Endodermal cell (in vitro differentiated cells): ENCODE measurements around the gene COL6A3. TPM values are rescaled to one million over a fixed set of nuclear protein-coding genes. Genes with fewer than 3 reads are reported as not detected.

Experiments used
- DNase-seq: peaks from one replicate; pipeline ENCODE4 v3.0.0-alpha.2; 2017
- H3K27ac ChIP-seq: 2 replicates; pipeline ENCODE4 v1.5.1; 2013; ENCODE audit warnings: mild to moderate bottlenecking, low read depth, low read length, moderate library complexity
- H3K27me3 ChIP-seq: 2 replicates; pipeline ENCODE4 v1.6.1; 2013; ENCODE audit warnings: mild to moderate bottlenecking, low read length, moderate library complexity; ENCODE audit not compliant: insufficient read depth, control insufficient read depth, poor library complexity, severe bottlenecking
- H3K36me3 ChIP-seq: 2 replicates; pipeline ENCODE4 v1.7.0; 2013; ENCODE audit warnings: mild to moderate bottlenecking, low read length, moderate library complexity; ENCODE audit not compliant: control insufficient read depth, insufficient read depth
- H3K4me1 ChIP-seq: one replicate; pipeline ENCODE4 v1.7.0; 2013; ENCODE audit warnings: low read length; ENCODE audit not compliant: control insufficient read depth, insufficient read depth
- H3K4me3 ChIP-seq: 2 replicates; pipeline ENCODE4 v1.5.1; 2013; ENCODE audit warnings: mild to moderate bottlenecking, low read length, moderate library complexity
- H3K9ac ChIP-seq: 2 replicates; pipeline ENCODE4 v1.6.1; 2013; ENCODE audit warnings: mild to moderate bottlenecking, low read length, moderate library complexity; ENCODE audit not compliant: poor library complexity, severe bottlenecking; ENCODE audit errors: extremely low read depth
- H3K9me3 ChIP-seq: 2 replicates; pipeline ENCODE4 v1.6.1; 2013; ENCODE audit warnings: mild to moderate bottlenecking, low read length, moderate library complexity; ENCODE audit not compliant: control insufficient read depth
- H3K27ac Mint-ChIP-seq: 2 replicates; pipeline ENCODE4 v1.8.0; 2020; ENCODE audit warnings: mixed read lengths
- H3K27me3 Mint-ChIP-seq: 2 replicates; pipeline ENCODE4 v1.8.0; 2021; ENCODE audit warnings: mild to moderate bottlenecking, mixed read lengths; ENCODE audit not compliant: insufficient read depth
- H3K36me3 Mint-ChIP-seq: 2 replicates; pipeline ENCODE4 v1.8.0; 2020; ENCODE audit warnings: low read depth, mixed read lengths
- H3K4me1 Mint-ChIP-seq: 2 replicates; pipeline ENCODE4 v1.8.0; 2020; ENCODE audit warnings: mixed read lengths
- H3K4me3 Mint-ChIP-seq: 2 replicates; pipeline ENCODE4 v1.8.0; 2020; ENCODE audit warnings: mild to moderate bottlenecking, moderate library complexity, mixed read lengths
- H3K9me3 Mint-ChIP-seq: 2 replicates; pipeline ENCODE4 v1.8.0; 2020; ENCODE audit warnings: mild to moderate bottlenecking, mixed read lengths
- WGBS, 2 experiments: methylation state at CpG; one replicate each; pipeline versions ENCODE4 v1.1.5 to v1.1.7; 2013; ENCODE audit warnings: missing lambda C conversion rate in 2 of 2, mixed read lengths in 1 of 2; ENCODE audit not compliant: insufficient coverage in 1 of 2, insufficient read length in 1 of 2; 5-methylcytosine and 5-hydroxymethylcytosine counted together
- total RNA-seq, 2 donors: library from RNA; stranded (reverse); fragmentation: NEBNext Ultra II Directional in 1 of 2; extraction: Animal tissue kit (Norgen Biotek cat#: 25700) in 1 of 2; gene quantifications; 2 replicates in 1 of 2; 3 replicates in 1 of 2; pipeline ENCODE4 v1.2.1, GENCODE V29; 2021
- TF ChIP-seq, protein P1 (sequence below): fragments of 200-600 bp; sonication (generic); conservative IDR thresholded peaks from 2 replicates; pipeline ENCODE4 v1.5.0; 2021; ENCODE audit warnings: antibody characterized with exemption, mild to moderate bottlenecking

COL6A3 gene
- total RNA-seq, 2 donors from 2014 or later, result 0.40 to 1.2 TPM

DNA sequence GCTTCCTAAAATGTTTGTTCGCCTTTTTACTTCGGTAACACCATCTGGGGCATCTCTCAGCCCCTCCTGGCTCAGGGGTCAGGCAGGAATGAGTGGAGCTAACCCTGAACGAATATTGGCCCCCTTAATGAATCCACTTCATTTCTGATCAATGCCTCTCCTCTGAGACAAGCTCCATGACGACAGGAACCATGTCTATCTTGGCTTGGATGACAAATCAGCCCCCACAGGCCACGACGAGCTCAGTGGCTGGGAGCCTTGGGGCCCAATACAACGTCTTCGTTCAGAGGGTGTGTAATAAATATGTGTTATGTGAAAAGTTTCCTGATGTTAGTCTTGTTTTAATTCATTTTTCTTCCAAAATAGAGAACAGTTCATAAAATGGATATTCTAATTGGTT, 133.0 kb downstream of the COL6A3 start:
- Mint-ChIP-seq H3K4me3 (no peak overlapping the region), H3K9me3 (peaks cover 4% of the 10 kb centered on the region), H3K4me1 (peaks cover 8% of the 10 kb centered on the region), H3K36me3 (no peaks in the 10 kb centered on the region), H3K27ac (no peak overlapping the region), H3K27me3 (peaks cover 3% of the 10 kb centered on the region)
- no peak for DNase-seq
- H3K27ac ChIP-seq, result no peak overlapping the region
- H3K9me3 ChIP-seq, result no peaks in the 10 kb centered on the region
- no peak overlapping the region for H3K9ac ChIP-seq
- no peaks in the 10 kb centered on the region for H3K27me3 ChIP-seq
- no peaks in the 10 kb centered on the region for H3K36me3 ChIP-seq
- TF ChIP-seq, protein P1, sequence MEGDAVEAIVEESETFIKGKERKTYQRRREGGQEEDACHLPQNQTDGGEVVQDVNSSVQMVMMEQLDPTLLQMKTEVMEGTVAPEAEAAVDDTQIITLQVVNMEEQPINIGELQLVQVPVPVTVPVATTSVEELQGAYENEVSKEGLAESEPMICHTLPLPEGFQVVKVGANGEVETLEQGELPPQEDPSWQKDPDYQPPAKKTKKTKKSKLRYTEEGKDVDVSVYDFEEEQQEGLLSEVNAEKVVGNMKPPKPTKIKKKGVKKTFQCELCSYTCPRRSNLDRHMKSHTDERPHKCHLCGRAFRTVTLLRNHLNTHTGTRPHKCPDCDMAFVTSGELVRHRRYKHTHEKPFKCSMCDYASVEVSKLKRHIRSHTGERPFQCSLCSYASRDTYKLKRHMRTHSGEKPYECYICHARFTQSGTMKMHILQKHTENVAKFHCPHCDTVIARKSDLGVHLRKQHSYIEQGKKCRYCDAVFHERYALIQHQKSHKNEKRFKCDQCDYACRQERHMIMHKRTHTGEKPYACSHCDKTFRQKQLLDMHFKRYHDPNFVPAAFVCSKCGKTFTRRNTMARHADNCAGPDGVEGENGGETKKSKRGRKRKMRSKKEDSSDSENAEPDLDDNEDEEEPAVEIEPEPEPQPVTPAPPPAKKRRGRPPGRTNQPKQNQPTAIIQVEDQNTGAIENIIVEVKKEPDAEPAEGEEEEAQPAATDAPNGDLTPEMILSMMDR, result no peak
- 86 to 91% methylated on average over 4 to 8 of the region's 8 CpGs for WGBS, 2 experiments
- no peak overlapping the region for H3K4me3 ChIP-seq
- no peaks in the 10 kb centered on the region for H3K4me1 ChIP-seq

DNA sequence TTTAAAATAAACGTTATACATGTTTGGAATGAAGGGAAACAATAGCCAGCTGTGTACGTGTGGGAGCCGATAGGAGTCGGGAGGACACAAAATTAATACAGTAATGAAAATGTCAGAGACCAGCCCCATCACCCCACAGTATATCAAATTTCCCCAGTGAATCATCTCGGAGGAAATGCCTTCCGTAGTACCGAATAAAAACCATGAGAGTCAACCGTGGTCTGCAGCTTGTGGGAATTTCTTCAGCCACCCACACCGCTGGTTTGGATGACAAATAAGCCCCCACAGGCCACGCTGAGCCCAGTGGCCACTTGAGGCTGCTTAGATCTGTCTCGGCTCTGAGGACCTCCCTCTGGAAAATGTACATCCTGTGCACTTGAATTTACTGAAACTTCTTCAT, 133.7 kb downstream of the COL6A3 start:
- Histone ChIP-seq H3K27me3 (no peaks in the 10 kb centered on the region), H3K9ac (no peak overlapping the region), H3K27ac (no peak overlapping the region), H3K36me3 (no peaks in the 10 kb centered on the region), H3K4me3 (no peak overlapping the region), H3K4me1 (no peaks in the 10 kb centered on the region), H3K9me3 (no peaks in the 10 kb centered on the region)
- H3K4me3 Mint-ChIP-seq, result no peak overlapping the region
- H3K4me1 Mint-ChIP-seq, result peaks cover 8% of the 10 kb centered on the region
- TF ChIP-seq, protein P1, result no peak
- WGBS, 2 experiments, result 95 to 96% methylated on average over 7 to 11 of the region's 11 CpGs
- H3K9me3 Mint-ChIP-seq, result peaks cover 4% of the 10 kb centered on the region
- no peaks in the 10 kb centered on the region for H3K36me3 Mint-ChIP-seq
- H3K27ac Mint-ChIP-seq, result no peak overlapping the region
- DNase-seq, result no peak
- H3K27me3 Mint-ChIP-seq, result peaks cover 3% of the 10 kb centered on the region

DNA sequence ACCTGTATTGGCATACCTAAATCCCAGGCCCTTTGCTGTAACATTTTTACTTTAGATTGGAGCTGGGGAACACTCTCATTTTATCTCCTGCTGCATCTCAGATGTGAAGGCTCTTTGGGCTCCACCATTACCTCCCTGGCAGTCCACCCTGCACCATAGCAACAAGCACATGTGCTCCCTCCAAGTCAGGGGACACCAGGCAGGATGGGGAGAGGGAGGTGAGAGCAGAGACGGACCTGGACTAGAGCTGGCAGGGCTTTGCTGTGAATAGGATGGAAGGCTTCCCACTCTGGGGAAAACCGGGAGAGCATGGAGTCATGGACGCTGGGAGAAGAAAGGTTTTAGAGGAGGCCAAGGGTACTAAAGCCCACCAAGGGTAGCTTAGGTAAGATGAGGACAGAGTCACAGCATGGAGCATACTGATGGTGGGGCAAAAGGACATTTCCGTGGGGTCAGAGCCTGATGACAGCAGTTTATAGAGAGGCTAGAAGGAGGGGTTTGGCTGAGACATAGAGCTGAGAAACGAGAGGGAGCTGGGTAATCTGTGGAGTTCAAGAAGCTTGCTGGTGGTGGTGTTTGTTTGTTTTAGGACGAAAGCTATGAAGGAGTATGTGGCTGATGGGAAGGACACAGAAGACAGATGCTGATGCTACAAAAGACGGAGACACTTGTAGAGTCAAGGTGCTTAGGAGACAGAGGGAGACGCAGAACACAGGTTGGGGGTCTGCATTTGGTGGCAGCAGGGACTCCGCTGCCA, 134.8 kb downstream of the COL6A3 start:
- Mint-ChIP-seq H3K27ac (no peak overlapping the region), H3K4me3 (no peak overlapping the region), H3K36me3 (no peaks in the 10 kb centered on the region), H3K27me3 (peaks cover 3% of the 10 kb centered on the region), H3K4me1 (peaks cover 8% of the 10 kb centered on the region), H3K9me3 (peaks cover 4% of the 10 kb centered on the region)
- Histone ChIP-seq H3K27me3 (no peaks in the 10 kb centered on the region), H3K4me3 (no peak overlapping the region), H3K9me3 (no peaks in the 10 kb centered on the region), H3K9ac (no peak overlapping the region), H3K4me1 (no peaks in the 10 kb centered on the region), H3K36me3 (no peaks in the 10 kb centered on the region), H3K27ac (no peak overlapping the region)
- TF ChIP-seq, protein P1, result no peak
- 92 to 93% methylated on average over 3 to 9 of the region's 9 CpGs for WGBS, 2 experiments
- no peak for DNase-seq
